DMS79 treated with DMSO at 0.1 percent for 48 hours (cell line): ENCODE data around the gene GTF3C5.
"Not testable (repeated sequence)": the region's sequence is repeated elsewhere in the genome, so short reads cannot be mapped to it uniquely, and the experiment has no call there.

Experiments
- DNase-seq: peaks from one replicate; lab custom pipeline; 2025; lab: John Stamatoyannopoulos, UW

GTF3C5 gene

GRCh38 chr9:133068431-133068830 lies 37.6 kb downstream of the GTF3C5 start:
- DNase-seq, result not testable (repeated sequence)

DNA sequence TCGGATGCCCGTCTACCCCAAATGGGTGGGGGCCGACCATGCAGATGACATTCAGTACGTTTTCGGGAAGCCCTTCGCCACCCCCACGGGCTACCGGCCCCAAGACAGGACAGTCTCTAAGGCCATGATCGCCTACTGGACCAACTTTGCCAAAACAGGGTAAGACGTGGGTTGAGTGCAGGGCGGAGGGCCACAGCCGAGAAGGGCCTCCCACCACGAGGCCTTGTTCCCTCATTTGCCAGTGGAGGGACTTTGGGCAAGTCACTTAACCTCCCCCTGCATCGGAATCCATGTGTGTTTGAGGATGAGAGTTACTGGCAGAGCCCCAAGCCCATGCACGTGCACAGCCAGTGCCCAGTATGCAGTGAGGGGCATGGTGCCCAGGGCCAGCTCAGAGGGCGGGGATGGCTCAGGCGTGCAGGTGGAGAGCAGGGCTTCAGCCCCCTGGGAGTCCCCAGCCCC lies 39.7 kb downstream of the GTF3C5 start:
- not testable (repeated sequence) for DNase-seq

GRCh38 chr9:133070985-133071384 lies 40.2 kb downstream of the GTF3C5 start:
- not testable (repeated sequence) for DNase-seq

- no peak for DNase-seq
These were observed 40.8 kb downstream of the GTF3C5 start for GRCh38 chr9:133071484-133072150.

GRCh38 chr9:133072210-133072609 lies 41.4 kb downstream of the GTF3C5 start:
- not testable (repeated sequence) for DNase-seq

GRCh38 chr9:133073086-133074014 lies 42.6 kb downstream of the GTF3C5 start:
- no peak for DNase-seq

DNA sequence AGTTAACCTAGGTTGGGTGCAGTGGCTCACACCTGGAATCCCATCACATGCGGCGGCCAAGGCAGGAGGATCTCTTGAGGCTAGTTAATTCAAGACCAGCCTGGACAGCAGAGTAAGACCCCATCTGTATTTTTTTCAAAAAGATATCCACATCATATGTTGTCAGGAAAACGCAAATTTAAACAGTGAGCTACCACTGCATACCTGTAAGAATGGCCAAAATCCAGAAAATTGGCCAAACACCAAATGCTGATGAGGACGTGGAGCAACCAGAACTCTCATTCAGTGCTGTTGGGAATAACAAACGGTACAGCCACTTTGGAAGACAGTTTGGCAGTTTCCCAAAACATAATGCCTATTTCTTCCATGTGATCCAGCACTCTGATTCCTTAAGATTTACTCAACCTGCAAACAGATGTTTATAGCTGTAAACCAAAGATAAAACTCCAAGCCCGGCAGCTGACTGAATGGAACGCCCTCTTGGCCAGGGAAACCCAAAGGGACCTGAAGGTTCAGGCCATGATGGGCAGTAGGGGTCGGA lies 43.4 kb downstream of the GTF3C5 start:
- DNase-seq, result no peak

- DNase-seq, result no peak
These were observed 45.3 kb downstream of the GTF3C5 start for GRCh38 chr9:133075925-133076630.

GRCh38 chr9:133076691-133077090 lies 45.9 kb downstream of the GTF3C5 start:
- no peak for DNase-seq

GRCh38 chr9:133078486-133078885 lies 47.7 kb downstream of the GTF3C5 start:
- DNase-seq, result no peak

GRCh38 chr9:133080161-133080560 lies 49.4 kb downstream of the GTF3C5 start:
- no peak for DNase-seq

- DNase-seq, result not testable (repeated sequence)
These were observed 50.3 kb downstream of the GTF3C5 start for GRCh38 chr9:133080786-133081779.

GRCh38 chr9:133081957-133082644 lies 51.3 kb downstream of the GTF3C5 start:
- DNase-seq, result not testable (repeated sequence)

- DNase-seq, result not testable (repeated sequence)
These were observed 52.9 kb downstream of the GTF3C5 start for GRCh38 chr9:133083688-133084087.

DNA sequence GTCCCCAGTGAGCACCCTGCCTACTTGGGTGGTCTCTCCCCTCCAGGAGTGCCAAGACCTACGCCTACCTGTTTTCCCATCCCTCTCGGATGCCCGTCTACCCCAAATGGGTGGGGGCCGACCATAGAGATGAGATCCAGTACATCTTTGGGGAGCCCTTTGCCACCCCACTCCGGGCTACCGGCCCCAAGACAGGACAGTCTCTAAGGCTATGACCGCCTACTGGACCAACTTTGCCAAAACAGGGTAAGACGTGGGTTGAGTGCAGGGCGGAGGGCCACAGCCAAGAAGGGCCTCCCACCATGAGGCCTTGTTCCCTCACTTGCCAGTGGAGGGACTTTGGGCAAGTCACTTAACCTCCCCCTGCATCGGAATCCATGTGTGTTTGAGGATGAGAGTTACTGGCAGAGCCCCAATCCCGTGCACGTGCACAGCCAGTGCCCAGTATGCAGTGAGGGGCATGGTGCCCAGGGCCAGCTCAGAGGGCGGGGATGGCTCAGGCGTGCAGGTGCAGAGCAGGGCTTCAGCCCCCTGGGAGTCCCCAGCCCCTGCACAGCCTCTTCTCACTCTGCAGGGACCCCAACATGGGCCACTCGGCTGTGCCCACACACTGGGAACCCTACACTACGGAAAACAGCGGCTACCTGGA lies 55.5 kb downstream of the GTF3C5 start:
- DNase-seq, result not testable (repeated sequence)

DNA sequence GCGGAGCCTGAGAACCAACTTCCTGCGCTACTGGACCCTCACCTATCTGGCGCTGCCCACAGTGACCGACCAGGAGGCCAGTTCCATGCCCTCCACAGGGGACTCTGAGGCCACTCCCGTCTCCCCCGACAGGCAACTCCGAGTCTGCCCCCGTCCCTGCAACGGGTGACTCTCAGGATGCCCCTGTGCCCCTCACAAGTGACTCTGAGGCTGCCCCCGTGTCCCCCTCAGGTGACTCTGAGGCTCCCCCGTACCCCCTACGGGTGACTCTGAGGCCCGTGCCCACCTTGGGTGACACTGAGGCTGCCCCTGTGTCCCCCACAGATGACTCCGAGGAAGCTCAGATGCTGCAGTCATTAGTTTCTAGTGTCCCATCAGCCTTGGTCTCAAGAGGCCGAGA lies 56.1 kb downstream of the GTF3C5 start:
- no peak for DNase-seq

DNA sequence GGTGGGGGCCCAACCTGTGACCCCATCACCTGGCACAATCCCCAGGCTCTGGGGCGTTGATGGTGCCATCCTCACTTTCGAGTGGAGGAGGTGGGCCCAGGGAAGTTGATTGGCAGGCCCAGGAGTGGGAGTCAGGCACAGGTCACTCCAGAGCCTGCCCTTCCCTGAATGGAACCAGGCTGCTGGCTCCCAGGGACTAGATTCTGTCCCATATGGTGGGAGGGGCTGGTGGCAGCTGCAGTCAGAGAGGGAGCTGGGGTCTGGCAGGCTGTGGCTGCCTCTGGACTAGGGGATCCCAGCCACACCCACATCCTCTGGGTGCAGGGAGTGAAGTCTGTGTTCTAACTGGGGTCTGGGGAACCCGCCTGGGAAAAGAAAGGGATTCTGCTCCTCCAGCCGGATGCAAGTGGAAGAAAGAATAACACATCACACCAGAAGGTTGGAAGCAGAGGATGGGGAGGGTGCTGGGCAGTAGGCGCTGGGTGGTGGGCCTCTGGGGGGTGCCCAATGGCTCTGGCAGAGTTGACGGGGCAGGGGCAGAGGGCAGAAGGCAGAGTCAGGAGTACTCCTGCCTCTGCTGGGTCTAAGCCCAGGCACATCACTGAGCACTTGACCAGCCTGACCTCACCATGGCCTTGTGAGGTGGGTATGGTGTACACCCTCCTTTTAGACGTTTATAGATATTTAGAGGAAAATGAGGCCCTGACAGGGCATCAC lies 56.8 kb downstream of the GTF3C5 start:
- no peak for DNase-seq

DNA sequence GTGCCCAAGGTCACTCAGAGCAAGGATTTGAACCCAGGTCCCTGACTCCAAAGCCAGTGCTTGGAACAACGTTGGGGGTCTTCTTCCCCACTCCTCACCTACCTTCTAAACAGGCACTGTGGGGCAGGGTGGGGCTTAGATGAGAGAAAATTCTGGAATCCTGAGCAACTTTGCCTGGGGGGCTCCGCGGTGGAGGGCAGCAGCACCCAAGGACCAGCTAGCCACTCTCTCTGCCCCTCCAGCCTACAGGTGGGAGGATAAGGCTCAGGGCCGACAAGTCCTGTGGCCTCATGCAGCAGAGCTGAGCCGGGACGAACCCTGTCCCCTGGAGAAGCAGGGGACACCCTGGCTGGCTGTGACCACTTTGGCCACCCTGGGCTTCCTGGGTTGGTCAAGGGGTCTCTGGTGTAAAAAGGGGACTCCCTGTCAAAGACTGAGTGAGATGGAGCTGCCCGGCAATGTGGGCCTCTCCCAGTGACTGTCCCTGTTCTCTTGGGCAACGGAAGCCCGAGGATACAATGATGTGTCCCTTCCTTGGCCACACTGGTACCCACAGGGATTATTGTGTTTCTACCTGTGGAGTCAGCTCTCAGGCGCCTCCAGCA lies 57.5 kb downstream of the GTF3C5 start:
- DNase-seq, result no peak

- no peak for DNase-seq
These were observed 58.0 kb downstream of the GTF3C5 start for GRCh38 chr9:133088756-133089155.
